Left renal pelvis (tissue), 4 donors: Measurements from ENCODE around the gene B4GALNT3. TPM values are rescaled to one million over a fixed set of nuclear protein-coding genes. Genes with fewer than 3 reads are reported as not detected.
A peak's percentile ranks its signal among the peaks of the same experiment; 100 is the strongest.
"Not testable (repeated sequence)": the region's sequence is repeated elsewhere in the genome, so short reads cannot be mapped to it uniquely, and the experiment has no call there.

Experiments
- DNase-seq, 4 donors: peaks; one replicate each; pipeline ENCODE4 v3.0.0-alpha.2; 2013; ENCODE audit warnings: low read depth in 4 of 4, low spot score in 3 of 4
- polyA plus RNA-seq, 4 donors: library from polyadenylated mRNA; unstranded; fragments of 120-200 nt; gene quantifications; one replicate each; pipeline ENCODE4 v1.2.1, GENCODE V29; 2013; ENCODE audit not compliant: insufficient read length in 4 of 4

B4GALNT3 gene
- 10 to 100 TPM in 3 of 4 donors, 1 to 10 TPM in 1; 7.3 to 22.2 (median 15.7) TPM for polyA plus RNA-seq

DNA sequence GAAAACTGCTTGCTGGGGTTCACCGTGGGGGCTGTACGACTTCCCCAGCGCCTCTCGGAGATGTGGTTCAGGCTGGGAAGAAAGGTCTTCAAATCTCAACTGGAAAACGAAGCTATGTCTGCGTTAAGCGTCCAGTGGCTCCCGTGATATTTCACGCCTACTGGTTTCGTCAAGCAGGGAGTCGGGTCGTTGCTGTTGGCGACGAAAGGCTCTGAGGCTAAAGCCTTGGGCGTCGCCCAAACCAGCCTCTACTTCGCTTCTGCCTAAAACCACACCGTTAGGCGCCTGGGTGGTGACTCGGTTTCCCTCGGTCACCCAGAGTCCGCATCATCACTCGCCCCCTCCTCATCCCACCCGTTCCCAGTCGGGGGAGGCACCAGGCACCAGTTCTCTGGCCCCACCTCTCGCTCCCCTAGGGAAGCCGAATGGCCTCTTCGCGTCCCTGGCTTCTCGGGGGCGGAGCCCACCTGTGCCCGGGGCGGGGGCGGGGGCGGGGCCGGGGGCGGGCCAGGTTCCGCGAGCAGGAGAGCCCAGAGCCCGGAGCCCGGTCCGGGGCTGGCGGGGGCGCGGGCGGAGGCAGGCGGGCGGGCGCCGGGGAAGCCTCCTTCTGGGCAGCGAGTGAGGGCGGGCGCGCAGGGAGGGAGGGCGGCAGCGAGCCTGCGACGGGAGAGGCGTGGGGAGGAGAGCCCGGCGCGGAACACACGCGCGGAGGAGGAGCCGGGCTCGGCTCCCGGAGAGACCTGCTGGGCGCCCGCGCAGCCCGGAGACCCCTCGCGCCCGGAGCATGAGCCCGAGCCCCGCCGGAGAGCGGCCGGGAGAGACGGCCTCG is at the start of gene B4GALNT3:
Gene B4GALNT3 (plus strand): TSS at position 510 of the 829 bp plus-strand sequence. CDS start 438 bp downstream, outside the sequence.
- no peak for DNase-seq

DNA sequence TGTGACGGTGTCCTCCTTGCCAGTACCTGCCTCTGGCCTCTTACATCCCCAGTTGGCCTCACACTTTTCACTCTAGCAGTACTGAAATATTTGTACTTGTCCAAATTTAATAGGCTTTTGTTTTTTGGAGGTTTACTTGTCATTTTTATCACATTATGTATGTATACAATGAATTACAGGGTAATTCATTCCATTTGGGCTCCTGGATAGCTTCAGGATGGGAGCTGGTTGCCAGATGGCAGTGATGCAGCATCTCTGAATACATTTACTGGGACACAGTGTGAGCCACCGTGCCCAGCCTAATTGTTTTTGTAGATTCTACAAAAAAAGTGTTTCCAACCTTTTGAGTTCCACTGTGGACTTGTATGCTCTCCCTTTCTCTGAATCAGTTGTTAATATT is 44.9 kb upstream of the B4GALNT3 start:
- DNase-seq = no peak

DNA sequence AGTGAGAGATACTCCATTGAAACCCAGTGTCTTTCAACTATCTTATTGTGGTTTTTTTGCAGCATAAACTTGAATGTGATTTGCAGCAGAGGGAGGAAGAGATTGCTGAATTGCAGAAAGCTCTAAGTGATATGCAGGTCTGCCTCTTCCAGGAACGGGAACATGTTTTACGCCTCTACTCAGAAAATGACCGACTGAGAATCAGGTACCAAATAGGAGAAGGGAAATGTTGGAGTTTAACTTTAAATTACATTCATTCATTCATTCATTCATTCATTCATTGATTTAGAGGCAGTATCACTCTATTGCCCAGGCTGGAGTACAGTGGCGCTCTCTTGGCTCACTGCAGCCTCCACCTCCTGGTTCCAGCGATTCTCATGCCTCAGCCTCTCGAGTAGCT is 41.3 kb upstream of the B4GALNT3 start:
- DNase-seq = no peak

DNA sequence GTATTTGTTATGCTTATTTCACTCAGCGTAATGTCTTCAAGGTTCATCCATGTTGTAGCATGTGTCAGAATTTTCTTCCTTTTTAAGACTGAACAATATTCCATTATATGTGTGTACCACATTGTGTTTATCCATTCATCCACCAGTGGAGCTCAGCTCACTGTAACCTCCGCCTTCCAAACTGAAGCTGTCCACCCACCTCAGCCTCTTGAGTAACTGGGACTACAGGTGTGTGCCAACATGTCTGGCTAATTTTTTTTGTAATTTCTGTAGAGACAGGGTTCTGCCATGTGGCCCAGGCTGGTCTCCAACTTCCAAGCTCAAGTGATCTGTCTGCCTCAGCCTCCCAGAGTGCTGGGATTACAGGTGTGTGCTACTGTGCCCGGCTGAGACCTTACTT is 37.2 kb upstream of the B4GALNT3 start:
- no peak for DNase-seq

DNA sequence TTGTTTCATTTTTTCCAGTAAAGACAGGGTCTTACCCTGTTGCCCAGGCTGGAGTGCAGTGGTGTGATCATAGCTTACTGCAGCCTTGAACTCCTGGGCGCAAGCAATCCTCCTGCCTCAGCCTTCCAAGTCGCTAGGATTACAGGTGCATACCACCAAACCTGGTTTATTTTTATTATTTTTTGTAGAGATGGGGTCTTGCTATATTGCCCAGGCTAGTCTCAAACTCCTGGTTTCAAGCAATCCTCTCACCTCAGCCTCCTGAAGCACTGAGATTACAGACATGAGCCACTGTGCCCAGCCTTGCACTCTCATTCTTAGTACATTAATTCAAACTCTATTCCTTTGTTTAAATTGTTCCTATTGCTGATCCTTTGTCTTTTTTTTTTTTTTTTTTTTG is 24.0 kb upstream of the B4GALNT3 start:
- not testable (repeated sequence) for DNase-seq

DNA sequence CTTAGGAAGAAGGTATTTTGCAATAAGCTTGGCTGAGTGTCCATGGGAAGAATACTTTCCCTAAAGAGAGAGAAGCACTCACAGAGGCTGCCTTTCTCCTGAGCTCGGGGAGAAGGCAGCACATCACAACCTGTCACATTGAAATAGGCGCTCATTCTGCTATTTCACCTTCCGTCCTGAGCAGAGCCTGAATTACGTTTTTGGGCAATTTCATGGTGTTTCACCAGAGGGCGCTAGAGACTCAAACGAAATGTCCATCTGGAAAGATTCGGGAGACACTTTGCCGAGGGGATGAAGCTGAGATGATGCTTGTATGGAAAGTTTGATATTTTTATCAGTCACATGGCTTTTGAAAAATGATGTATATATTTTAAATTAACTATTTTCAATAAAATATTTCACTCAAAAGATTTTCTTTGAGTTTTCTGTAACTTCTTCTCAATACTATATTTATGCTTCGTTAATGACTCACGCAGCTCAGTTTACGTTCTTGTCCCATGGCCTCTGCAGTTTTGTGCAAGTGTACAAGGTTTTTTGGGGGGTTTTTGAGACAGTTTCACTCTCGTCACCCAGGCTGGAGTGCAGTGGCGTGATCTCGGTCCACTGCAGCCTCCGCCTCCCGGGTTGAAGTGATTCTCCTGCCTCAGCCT is 17.4 kb upstream of the B4GALNT3 start:
- DNase-seq = no peak

DNA sequence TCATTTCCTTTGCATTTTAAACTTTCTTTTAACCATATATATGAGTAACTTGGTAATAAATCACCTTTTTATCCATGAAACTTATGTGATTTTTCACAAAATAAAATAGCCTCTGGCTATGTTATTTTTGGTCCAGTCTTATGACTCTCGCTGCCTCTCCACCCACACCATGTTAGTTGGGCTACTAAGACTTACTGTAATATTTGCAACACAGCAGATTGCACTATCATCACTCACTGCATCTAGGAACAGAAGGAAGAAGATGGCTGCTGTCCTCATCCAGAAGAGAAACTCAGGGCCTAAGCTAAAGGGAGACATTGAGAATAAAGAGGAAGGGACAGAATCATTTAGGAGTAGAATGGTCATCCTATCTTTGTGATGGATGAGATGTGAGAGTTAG is 12.6 kb upstream of the B4GALNT3 start:
- no peak for DNase-seq

DNA sequence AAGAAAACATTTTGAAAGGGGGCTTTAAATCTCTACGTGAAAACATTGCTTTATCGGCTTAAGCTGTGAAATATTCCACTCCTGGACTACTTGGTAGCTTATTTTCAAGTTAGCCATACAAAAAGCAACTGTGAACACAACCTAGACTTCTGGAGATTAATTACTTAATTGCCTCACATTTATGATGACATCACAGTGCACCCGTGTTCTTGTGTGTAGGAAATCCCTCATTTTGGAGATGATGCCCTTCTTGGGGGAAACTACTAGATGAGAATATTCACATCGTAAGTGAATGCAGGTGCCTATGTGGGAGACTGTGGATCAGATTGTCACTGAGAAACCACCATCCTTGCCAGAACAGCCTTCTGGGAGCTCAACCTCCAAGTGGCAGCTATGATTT is 10.5 kb upstream of the B4GALNT3 start:
- no peak for DNase-seq

DNA sequence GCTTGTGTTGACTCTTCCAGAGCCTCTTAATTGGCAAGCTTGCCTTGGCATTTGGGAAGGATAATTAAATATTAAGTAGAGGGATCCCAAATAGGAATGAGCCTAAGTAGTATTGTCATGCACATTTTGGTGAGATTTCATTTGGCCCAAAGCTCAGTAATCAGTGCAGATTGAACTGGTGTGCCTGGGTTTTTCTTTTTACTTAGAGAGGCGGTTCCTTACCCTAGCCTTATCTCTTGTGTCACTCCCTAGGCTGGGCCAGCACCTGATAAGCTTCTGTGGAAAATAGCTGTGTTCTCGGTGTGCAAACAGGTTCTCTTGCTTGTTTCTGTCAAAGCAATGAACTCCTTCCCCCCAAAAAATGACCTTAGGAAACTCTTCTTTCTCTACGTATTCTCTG is 9.3 kb upstream of the B4GALNT3 start:
- DNase-seq = no peak

DNA sequence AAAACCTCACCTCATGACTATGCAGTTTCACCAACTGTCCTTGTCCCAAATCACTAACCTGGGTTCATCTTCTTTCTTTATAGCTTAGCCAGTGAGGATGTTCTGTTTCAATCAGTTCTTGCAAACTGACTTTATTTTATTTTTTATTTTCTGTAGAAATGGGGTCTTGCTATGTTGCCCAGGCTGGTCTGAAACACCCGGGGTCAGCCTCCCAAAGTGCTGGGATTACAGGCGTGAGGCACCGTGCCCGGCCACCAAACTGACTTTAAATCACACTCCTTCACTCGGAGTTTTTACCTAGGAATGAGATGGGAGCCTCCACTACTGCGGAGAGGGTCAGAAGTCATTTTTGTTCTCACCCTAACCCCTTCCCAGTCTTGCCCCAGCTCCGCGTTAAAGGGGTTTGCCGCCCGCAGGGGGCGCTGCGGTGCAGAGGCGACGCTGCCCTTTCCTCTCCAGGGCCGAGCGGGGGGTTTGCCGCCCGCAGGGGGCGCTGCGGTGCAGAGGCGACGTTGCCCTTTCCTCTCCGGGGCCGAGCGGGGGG is 7.0 kb upstream of the B4GALNT3 start:
- DNase-seq = no peak

DNA sequence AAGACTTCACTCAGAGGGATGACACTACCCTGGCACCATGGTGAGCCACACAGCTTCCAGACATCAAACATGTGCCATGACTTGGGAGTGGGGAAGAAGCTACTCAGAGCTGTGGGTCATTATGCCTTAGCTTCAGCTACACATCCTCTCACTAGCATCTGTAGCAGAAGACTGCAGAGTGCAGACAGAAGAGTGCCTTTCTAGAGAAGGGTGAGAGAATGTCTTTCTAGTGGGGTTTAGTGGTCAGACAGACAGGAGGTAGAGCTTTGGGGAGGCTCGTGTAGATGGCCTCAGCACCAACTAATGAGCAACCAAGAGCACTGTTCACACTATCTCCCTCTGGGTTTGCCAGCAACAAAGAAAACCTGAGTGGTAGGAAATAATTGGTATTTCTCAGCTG is 4.9 kb upstream of the B4GALNT3 start:
- no peak for DNase-seq

DNA sequence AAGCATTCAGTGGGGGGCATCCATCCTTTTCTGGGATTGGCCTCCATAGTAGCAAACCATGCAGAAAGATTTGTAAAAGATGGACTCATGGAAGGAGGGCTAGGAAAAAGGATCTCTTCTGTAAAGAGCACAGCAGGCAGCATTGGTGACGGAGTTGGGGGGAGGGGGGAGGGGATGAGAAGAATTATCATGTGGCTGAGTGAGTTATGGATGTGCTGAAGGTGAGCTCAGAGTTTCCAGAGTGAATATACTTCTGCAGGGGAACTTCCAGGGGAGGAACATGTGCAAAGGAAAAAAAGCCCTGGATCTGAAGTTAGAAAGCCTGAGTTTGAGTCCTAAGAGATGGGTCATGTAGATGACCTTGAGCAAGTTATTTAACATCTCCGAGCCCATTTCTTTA is 3.9 kb upstream of the B4GALNT3 start:
- DNase-seq = no peak

DNA sequence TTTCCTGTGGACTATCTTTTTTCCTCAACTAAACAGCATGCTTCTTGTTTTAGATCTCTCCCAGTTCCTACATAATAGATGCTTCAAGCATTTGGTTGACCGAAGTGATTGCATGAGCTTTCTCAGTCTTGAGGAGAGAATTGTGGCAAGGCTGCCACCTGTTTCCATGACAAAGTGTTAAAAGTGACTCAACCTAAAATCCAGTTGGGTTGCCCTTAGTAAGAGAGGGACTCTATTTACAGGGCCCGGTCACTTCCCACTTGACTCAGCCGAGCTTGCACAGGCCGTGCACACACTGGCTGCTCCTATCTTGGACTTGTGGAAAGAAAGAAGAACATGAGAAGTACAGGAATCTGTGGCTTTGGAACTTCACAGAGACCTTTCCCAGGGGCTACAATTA is 2.1 kb upstream of the B4GALNT3 start:
- DNase-seq = no peak

DNA sequence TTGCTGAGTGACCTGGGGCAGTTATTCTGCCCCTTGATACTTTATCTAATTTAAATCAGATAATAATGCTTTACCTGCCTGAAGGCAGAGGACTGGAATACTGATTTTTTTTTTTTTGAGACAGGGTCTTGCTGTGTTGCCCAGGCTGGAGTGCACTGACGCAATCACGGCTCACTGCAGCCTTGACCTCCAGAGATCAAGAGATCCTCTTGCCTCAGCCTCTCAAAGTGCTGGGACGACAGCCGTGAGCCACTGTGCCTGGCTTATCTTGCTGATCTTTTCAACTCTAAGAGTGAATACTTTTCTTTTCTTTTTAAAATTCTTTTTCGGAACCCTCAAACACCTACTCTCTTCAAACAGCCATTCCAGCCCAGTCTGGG is 699 bp upstream of the B4GALNT3 start:
- DNase-seq = no peak

DNA sequence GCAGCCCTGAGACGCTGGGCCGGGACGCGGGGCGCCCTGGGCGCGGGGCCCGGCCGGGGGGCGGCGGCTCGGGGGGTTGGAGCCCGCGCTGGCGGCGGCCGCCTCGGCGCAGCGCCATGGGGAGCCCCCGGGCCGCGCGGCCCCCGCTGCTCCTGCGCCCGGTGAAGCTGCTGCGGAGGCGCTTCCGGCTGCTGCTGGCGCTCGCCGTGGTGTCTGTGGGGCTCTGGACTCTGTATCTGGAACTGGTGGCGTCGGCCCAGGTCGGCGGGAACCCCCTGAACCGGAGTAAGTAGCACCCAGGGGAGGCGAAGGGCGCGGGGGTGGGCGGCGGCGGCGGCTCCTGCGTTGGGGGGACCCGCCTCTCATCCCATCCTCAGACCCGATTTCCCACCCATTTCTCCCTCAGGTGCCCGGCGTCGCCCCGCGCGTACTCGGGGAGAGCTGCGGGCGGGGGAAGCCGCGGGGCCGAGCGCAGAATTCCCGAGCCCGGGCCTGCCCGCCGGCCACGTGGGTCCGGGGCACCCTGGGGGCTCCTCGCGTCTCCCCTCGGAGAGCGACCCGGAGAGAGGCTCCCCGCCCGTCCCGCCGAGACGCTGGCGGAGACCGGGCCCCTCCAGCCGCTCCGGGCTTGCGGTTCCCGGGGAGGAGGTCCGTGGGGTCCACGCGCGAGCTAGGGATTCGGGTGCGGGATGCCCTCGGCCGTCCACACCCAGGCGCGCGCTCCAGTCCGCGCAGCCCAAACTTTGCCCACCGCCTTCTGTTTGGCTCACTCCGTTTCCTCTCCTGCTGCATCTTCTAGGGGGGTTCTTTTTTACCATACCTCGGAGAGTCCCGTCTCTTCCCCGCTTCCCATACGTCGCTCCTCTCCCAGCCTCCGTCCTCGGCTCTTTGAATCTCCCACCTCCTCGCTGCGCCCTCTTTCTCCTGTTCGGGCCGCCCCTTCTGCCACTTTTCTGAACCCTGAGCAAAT is 807 bp downstream of the B4GALNT3 start:
- DNase-seq = no peak

DNA sequence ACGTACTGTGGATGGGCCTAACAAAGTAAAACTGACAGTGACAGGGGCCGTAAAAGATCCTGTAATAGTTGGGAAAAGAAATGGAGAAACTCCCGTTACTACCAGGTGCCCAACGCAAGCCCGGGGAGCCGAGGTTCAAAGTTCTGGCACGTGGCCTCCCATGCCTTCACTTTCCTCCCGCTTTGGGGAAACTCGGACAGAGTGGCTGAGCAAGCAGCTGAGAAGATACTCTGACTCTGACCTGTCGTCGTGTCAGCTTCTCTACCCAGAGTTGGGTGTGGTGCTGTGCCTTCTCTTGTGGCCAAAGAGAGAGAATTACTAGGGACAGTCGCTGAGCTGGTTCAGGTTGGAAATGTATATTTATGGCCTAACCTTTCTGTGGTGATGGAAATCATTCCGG is 1.7 kb downstream of the B4GALNT3 start:
- no peak for DNase-seq

DNA sequence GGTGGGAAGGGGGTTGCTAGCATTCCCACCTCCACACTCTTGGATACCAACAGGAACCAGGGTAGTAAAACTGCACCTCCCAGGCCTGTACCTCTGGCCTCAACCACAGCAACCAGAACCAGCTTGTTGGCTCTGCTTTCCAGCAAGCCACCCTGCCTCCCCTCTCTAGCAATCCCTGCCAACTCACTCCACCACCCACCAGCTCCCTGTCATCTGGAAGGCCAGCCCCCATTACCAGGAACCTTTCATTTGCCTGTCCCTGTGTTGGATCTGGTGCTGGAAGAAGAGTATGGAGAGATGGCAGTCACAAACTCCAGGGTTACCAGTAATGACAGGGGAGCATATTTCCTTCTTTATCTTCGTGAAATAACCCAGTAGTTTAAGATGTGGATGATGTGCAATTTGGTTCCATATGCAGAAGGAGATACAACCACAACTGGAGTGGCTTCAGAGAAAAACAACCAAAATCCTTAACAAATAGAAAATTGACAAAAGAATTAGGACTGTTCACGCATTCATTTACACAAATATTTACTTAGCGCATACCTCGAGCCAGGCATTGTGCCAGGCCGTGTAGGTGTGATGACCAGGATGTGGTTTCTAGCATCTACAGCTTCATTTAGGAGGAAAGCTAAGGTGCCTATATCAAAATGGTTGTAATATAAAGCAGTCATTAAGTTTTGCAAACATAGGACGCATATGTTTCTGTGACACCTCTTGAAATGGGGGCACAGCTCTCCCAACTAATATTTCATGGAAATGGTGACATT is 3.4 kb downstream of the B4GALNT3 start:
- no peak for DNase-seq

DNA sequence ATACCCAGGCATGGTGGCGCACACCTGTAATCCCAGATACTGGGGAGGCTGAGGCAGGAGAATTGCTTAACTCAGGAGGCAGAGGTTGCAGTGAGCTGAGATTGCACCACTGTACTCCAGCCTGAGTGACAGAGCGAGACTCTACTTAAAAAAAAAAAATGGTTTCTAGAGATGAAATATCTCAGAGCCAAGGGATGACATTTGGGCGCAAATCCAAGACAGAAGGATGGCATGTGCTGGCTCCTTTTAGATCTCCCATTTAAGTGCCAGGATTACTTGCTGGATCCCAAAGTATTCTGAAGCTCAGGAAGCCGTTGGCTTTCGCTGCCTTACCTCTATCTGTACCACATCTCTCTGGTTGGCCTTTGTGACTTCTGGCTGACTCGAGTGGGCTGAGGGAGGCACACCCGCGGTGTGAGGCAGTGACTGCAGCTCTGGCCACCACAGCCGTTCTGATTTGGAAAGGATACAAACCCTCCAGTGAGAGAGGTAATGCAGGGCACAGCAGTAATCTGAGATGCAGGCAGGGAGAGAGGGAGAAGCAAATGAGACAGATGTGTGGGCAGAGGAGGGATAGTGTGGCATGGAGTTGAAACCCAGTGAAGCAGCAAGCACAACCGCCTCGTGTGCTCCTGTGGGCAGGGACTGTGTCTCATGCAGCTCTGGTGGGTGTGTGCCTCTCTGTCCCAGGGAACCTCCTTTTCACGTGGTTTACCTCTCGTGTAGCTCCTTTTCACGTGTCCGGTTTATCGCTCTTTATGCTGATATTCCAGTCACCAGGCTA is 4.9 kb downstream of the B4GALNT3 start:
- peak in 1 of 4 donors; percentile 59 for DNase-seq

DNA sequence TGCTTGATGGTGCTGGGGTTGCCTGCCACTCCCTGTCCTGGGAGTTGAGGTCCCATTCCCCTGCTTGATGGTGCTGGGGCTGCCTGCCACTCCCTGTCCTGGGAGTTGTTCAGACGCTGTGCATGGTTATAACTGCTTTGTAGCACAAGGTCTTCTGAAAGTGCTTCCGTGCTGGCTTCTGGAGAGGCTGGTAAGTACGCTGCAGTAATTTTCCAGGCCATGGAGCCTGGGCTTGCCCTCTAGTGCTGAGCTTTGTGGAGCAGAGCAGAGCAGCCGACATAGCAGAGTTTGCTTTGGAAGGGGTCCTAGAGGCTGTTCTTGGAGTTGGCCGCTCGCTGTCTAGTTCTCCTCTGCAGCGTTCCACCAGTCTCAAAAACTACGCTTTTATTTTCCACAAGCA is 6.3 kb downstream of the B4GALNT3 start:
- DNase-seq = no peak
